Measurements from ENCODE around the gene CRYL1.

DNA sequence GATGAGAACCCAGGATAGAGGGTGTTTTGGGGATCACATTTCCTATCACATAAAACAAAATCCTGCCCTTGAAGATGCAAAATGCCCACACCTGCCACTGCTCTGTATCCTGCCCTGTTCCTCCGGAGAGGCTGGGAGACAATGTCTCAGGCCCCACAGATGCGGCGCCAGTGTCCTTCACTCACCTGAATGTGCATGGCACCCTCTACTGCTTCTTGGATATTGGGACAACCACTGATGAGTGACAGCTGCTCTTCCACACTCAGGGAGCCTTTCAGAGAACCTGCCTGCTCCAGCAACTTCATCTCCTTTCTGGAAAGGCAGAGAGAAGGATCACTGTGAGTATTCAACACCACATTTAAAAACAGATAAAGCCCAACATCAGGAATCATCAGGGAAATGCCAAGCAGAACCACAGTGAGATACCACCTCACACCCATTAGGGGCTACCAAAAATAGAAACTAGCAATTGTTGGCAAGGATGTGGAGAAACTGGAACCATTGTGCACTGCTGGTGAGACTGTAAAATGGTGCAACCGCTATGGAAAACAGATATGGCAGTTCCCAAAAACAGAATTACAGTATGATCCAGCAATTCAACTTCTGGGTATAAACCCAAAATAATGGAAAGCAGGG lies 36.4 kb downstream of the CRYL1 start:
- TF ChIP-seq TAF1 (IDR thresholded peaks at IDR 0.05; ENCODE audit: low read depth, low read length): no peak
- no peak for TF ChIP-seq POLR2AphosphoS5 (IDR thresholded peaks at IDR 0.05; ENCODE audit: low read depth, low read length)
- no peak for TF ChIP-seq SPI1 (IDR thresholded peaks at IDR 0.05; ENCODE audit: low read depth, low read length)
- TF ChIP-seq POLR2A (IDR thresholded peaks at IDR 0.05; ENCODE audit: low read depth, low read length): no peak
